G401.6 (cell line): ENCODE measurements around the gene HSBP1.

ENCODE experiments used
- FAIRE-seq: peaks from 2 replicates; lab custom pipeline; 2012; peaks lifted over from hg19 to GRCh38; lab: Jason Lieb, UNC

Gene HSBP1

GRCh38 chr16:83839561-83839960 lies 31.8 kb downstream of the HSBP1 start:
- FAIRE-seq: no peak

- no peak for FAIRE-seq
These were observed 32.4 kb downstream of the HSBP1 start for GRCh38 chr16:83840060-83840617.

GRCh38 chr16:83842291-83842690 lies 34.5 kb downstream of the HSBP1 start:
- no peak for FAIRE-seq

- no peak for FAIRE-seq
These were observed 35.2 kb downstream of the HSBP1 start for GRCh38 chr16:83842756-83843507.

GRCh38 chr16:83843657-83844056 lies 35.9 kb downstream of the HSBP1 start:
- no peak for FAIRE-seq

GRCh38 chr16:83845263-83845662 lies 37.5 kb downstream of the HSBP1 start:
- FAIRE-seq: no peak

- FAIRE-seq: no peak
These were observed 39.8 kb downstream of the HSBP1 start for GRCh38 chr16:83847371-83848225.

- FAIRE-seq: no peak
These were observed 41.6 kb downstream of the HSBP1 start for GRCh38 chr16:83849421-83849820.

GRCh38 chr16:83850947-83851346 lies 43.2 kb downstream of the HSBP1 start:
- no peak for FAIRE-seq

- no peak for FAIRE-seq
These were observed 43.7 kb downstream of the HSBP1 start for GRCh38 chr16:83851473-83851872.

GRCh38 chr16:83852774-83853173 lies 45.0 kb downstream of the HSBP1 start:
- no peak for FAIRE-seq

- no peak for FAIRE-seq
These were observed 46.1 kb downstream of the HSBP1 start for GRCh38 chr16:83853834-83854233.

- no peak for FAIRE-seq
These were observed 46.6 kb downstream of the HSBP1 start for GRCh38 chr16:83854420-83854819.

- FAIRE-seq: no peak
These were observed 49.0 kb downstream of the HSBP1 start for GRCh38 chr16:83856792-83857191.

- no peak for FAIRE-seq
These were observed 51.5 kb downstream of the HSBP1 start for GRCh38 chr16:83859265-83859664.

- no peak for FAIRE-seq
These were observed 54.9 kb downstream of the HSBP1 start for GRCh38 chr16:83862661-83863060.

GRCh38 chr16:83863682-83864081 lies 55.9 kb downstream of the HSBP1 start:
- no peak for FAIRE-seq
